GM12878 (cell line): ENCODE measurements around the gene FAAP24.

Experiments
- BHLHE40 ChIP-seq, 2 experiments: fragments of 450-650 bp in 1 of 2; IDR thresholded peaks; 2 replicates each; pipeline ENCODE4 v1.6.1; 2011 to 2017; ENCODE audit warnings: low read depth in 2 of 2, borderline replicate concordance in 1 of 2, improper control_type of control experiment in 1 of 2, low read length in 1 of 2, mild to moderate bottlenecking in 1 of 2
- CTCF ChIP-seq, 3 experiments: IDR thresholded peaks in 2 of 3; conservative IDR thresholded peaks in 1 of 3; 2 replicates each; pipeline ENCODE4 v1.5.1; 2011; ENCODE audit warnings: low read depth in 3 of 3, low read length in 3 of 3, mild to moderate bottlenecking in 3 of 3, control low read depth in 2 of 3, moderate library complexity in 2 of 3, inconsistent platforms in 1 of 3, mixed read lengths in 1 of 3; ENCODE audit not compliant: control insufficient read depth in 2 of 3, insufficient read depth in 1 of 3; ENCODE audit errors: extremely low read depth in 1 of 3
- EGR1 ChIP-seq, 2 experiments: IDR thresholded peaks; 1 replicate in 1 of 2; 2 replicates in 1 of 2; pipeline ENCODE4 v1.6.1; 2011 to 2012; ENCODE audit warnings: low read depth in 2 of 2, low read length in 2 of 2, borderline replicate concordance in 1 of 2, mild to moderate bottlenecking in 1 of 2, moderate library complexity in 1 of 2
- ESRRA ChIP-seq: IDR thresholded peaks from 2 replicates; pipeline ENCODE4 v1.6.1; 2012; ENCODE audit warnings: mild to moderate bottlenecking, low read length, improper control_type of control experiment
- FOXM1 ChIP-seq: IDR thresholded peaks from 2 replicates; pipeline ENCODE4 v1.6.1; 2012; ENCODE audit warnings: low read depth, mild to moderate bottlenecking, inconsistent platforms, low read length, moderate library complexity
- MAX ChIP-seq: IDR thresholded peaks from 2 replicates; pipeline ENCODE4 v1.6.1; 2012; ENCODE audit warnings: low read depth, low read length, improper control_type of control experiment
- POLR2A ChIP-seq: IDR thresholded peaks from 2 replicates; pipeline ENCODE4 v1.6.1; 2011; ENCODE audit warnings: low read depth, mild to moderate bottlenecking, low read length
- REST ChIP-seq: IDR thresholded peaks from 2 replicates; pipeline ENCODE4 v1.6.1; 2012; ENCODE audit warnings: mild to moderate bottlenecking, low read depth, low read length
- TBL1XR1 ChIP-seq: IDR thresholded peaks from 2 replicates; pipeline ENCODE4 v1.6.1; 2012; ENCODE audit warnings: low read depth, low read length, improper control_type of control experiment
- ZNF274 ChIP-seq: IDR thresholded peaks from one replicate; pipeline ENCODE4 v1.8.0; 2011; ENCODE audit not compliant: insufficient read length, insufficient read depth
- ZZZ3 ChIP-seq: IDR thresholded peaks from 2 replicates; pipeline ENCODE4 v1.6.1; 2011; ENCODE audit warnings: low read depth; ENCODE audit not compliant: control insufficient read depth, insufficient read length

GRCh38 chr19:32988724-32989123 is 16.7 kb downstream of the FAAP24 start:
- TF ChIP-seq TBL1XR1 (no peak), ZZZ3 (no peak), POLR2A (no peak), CTCF (IDR thresholded peaks at IDR 0.05 in 2 of 3, conservative IDR thresholded peaks at IDR 0.05 in 1 of 3; ENCODE audit: control insufficient read depth in 2 of 3, extremely low read depth in 1 of 3, insufficient read depth in 1 of 3, low read depth in 3 of 3, low read length in 3 of 3) (no peak), REST (no peak), FOXM1 (no peak), EGR1 (IDR thresholded peaks at IDR 0.05; ENCODE audit: borderline replicate concordance in 1 of 2, low read depth in 2 of 2, low read length in 2 of 2) (no peak), ZNF274 (no peak), MAX (no peak), BHLHE40 (IDR thresholded peaks at IDR 0.05; ENCODE audit: borderline replicate concordance in 1 of 2, low read depth in 2 of 2, low read length in 1 of 2) (no peak), ESRRA (no peak)
